Chondrocyte (in vitro differentiated cells): ENCODE data around the gene LAMC3. TPM values are rescaled to one million over a fixed set of nuclear protein-coding genes. Genes with fewer than 3 reads are reported as not detected.

Experiments
- DNase-seq: peaks from one replicate; pipeline ENCODE4 v3.0.0; 2021; ENCODE audit warnings: mixed read lengths, low spot score
- H3K27ac Mint-ChIP-seq: one replicate; pipeline ENCODE4 v1.8.0; 2021; ENCODE audit warnings: mild to moderate bottlenecking, moderate library complexity, mixed read lengths; ENCODE audit not compliant: unreplicated experiment
- H3K27me3 Mint-ChIP-seq: 2 replicates; pipeline ENCODE4 v1.8.0; 2021; ENCODE audit warnings: low read depth, mixed read lengths
- H3K36me3 Mint-ChIP-seq: 2 replicates; pipeline ENCODE4 v1.8.0; 2021; ENCODE audit warnings: low read depth, mixed read lengths
- H3K4me1 Mint-ChIP-seq: 2 replicates; pipeline ENCODE4 v1.8.0; 2021; ENCODE audit warnings: low read depth, mild to moderate bottlenecking, mixed read lengths
- H3K4me3 Mint-ChIP-seq: one replicate; pipeline ENCODE4 v1.8.0; 2021; ENCODE audit warnings: mild to moderate bottlenecking, moderate library complexity, mixed read lengths; ENCODE audit not compliant: unreplicated experiment
- H3K9me3 Mint-ChIP-seq: 2 replicates; pipeline ENCODE4 v1.8.0; 2021; ENCODE audit warnings: low read depth, mixed read lengths
- total RNA-seq: library from RNA; stranded (reverse); gene quantifications from 3 replicates; pipeline ENCODE4 v1.2.1, GENCODE V29; 2021
- TF ChIP-seq, protein P1 (sequence below): fragments of 200-600 bp; sonication (generic); IDR thresholded peaks from 2 replicates; pipeline ENCODE4 v1.5.0; 2021; ENCODE audit warnings: antibody characterized with exemption, mild to moderate bottlenecking, moderate library complexity

Gene LAMC3
- total RNA-seq, 1 donor from 2014 or later: 1.2 TPM

- Mint-ChIP-seq H3K27ac (no peak overlapping the region), H3K27me3 (no peaks in the 10 kb centered on the region), H3K36me3 (no peaks in the 10 kb centered on the region), H3K4me3 (no peak overlapping the region), H3K9me3 (no peaks in the 10 kb centered on the region), H3K4me1 (peaks cover 21% of the 10 kb centered on the region)
- no peak for DNase-seq
- TF ChIP-seq, protein P1, sequence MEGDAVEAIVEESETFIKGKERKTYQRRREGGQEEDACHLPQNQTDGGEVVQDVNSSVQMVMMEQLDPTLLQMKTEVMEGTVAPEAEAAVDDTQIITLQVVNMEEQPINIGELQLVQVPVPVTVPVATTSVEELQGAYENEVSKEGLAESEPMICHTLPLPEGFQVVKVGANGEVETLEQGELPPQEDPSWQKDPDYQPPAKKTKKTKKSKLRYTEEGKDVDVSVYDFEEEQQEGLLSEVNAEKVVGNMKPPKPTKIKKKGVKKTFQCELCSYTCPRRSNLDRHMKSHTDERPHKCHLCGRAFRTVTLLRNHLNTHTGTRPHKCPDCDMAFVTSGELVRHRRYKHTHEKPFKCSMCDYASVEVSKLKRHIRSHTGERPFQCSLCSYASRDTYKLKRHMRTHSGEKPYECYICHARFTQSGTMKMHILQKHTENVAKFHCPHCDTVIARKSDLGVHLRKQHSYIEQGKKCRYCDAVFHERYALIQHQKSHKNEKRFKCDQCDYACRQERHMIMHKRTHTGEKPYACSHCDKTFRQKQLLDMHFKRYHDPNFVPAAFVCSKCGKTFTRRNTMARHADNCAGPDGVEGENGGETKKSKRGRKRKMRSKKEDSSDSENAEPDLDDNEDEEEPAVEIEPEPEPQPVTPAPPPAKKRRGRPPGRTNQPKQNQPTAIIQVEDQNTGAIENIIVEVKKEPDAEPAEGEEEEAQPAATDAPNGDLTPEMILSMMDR: no peak
These were observed 1.7 kb downstream of the LAMC3 start for GRCh38 chr9:131010482-131011273.

- Mint-ChIP-seq H3K27me3 (no peaks in the 10 kb centered on the region), H3K36me3 (no peaks in the 10 kb centered on the region), H3K9me3 (no peaks in the 10 kb centered on the region), H3K27ac (no peak overlapping the region), H3K4me3 (no peak overlapping the region), H3K4me1 (peaks cover 21% of the 10 kb centered on the region)
- no peak for DNase-seq
- TF ChIP-seq, protein P1: no peak
These were observed 2.5 kb downstream of the LAMC3 start for GRCh38 chr9:131011274-131012022.

DNA sequence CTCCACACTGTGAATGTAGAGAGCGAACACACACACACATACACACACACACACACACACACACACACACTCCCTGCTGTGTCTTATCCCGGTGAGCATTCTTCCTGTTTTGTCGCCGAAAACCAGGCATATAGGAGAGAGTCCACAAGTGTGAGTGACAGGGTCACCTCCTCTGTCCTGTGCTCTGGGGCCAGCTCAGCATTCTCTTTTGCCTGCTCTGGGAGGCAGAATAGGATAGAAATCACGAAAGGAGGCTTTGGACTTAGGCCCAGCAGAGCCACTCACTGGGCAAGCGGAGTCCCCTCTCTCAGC lies 3.0 kb downstream of the LAMC3 start:
- no peak overlapping the region for H3K4me3 Mint-ChIP-seq
- no peaks in the 10 kb centered on the region for H3K36me3 Mint-ChIP-seq
- no peaks in the 10 kb centered on the region for H3K27me3 Mint-ChIP-seq
- no peak overlapping the region for H3K27ac Mint-ChIP-seq
- peaks cover 21% of the 10 kb centered on the region for H3K4me1 Mint-ChIP-seq
- DNase-seq: no peak
- TF ChIP-seq, protein P1: no peak
- no peaks in the 10 kb centered on the region for H3K9me3 Mint-ChIP-seq

GRCh38 chr9:131012396-131012917 lies 3.5 kb downstream of the LAMC3 start:
- Mint-ChIP-seq H3K4me1 (peaks cover 21% of the 10 kb centered on the region), H3K27ac (no peak overlapping the region), H3K36me3 (no peaks in the 10 kb centered on the region), H3K4me3 (no peak overlapping the region), H3K27me3 (no peaks in the 10 kb centered on the region), H3K9me3 (no peaks in the 10 kb centered on the region)
- TF ChIP-seq, protein P1: no peak
- DNase-seq: no peak

DNA sequence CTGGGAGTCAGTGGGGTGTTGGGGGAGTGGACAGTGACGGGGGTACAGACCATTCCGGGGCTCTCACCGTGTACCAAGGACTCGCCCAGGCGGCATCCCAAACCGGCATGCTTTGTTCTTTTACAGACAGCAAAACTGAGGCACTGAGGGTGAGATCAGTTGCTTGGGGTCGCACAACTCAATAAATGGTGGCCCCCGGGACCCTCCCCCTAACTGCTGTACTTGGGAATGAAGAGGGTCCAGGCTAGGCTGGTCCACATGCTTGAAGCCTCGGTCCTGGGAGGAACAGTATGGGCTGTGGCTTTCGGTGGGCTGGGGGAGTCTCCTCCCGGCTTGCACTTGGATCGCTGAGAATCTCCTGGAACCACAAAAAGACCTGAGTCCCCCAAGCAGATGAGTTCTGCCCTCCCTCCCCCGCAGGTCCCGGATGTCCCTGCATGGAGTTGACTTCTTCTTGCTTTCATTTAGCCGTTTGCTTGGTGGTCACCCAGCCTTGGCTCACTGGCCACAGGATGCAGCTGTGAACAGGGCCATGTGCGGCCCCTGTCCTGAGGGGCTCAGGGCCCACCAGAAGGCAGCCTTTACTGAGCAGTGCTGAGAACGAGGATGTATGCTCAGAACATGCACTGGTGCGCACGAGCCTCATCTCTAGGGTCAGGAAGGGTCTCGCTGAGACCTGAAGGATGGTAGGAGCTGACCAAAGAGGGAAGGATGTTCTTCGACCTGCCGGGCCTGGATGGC lies 4.2 kb downstream of the LAMC3 start:
- Mint-ChIP-seq H3K27ac (no peak overlapping the region), H3K27me3 (no peaks in the 10 kb centered on the region), H3K4me3 (no peak overlapping the region), H3K36me3 (no peaks in the 10 kb centered on the region), H3K9me3 (no peaks in the 10 kb centered on the region), H3K4me1 (peaks cover 21% of the 10 kb centered on the region)
- DNase-seq: no peak
- TF ChIP-seq, protein P1: no peak
